HCEC 1CT (cell line): ENCODE results near the gene RAB23.

Source experiments
- DNase-seq: peaks from one replicate; pipeline ENCODE4 v3.0.0-alpha.2; 2017

The RAB23 gene

GRCh38 chr6:57177545-57178265 is 44.4 kb downstream of the RAB23 start:
- peak; percentile 53 for DNase-seq

GRCh38 chr6:57174511-57174907 is 47.6 kb downstream of the RAB23 start:
- DNase-seq, result no peak

GRCh38 chr6:57173886-57174510 is 48.1 kb downstream of the RAB23 start:
- DNase-seq, result peak; percentile 83

GRCh38 chr6:57173056-57173885 is 48.8 kb downstream of the RAB23 start:
- DNase-seq, result peak; percentile 45

GRCh38 chr6:57172136-57173055 is 49.7 kb downstream of the RAB23 start, which contains the start of gene BAG2:
Gene BAG2, plus strand, starts transcription at chr6:57172326. Its CDS starts 372 bp downstream, at chr6:57172698.
- DNase-seq, result peak; percentile 89

- no peak for DNase-seq
These were observed 57.0 kb downstream of the RAB23 start for GRCh38 chr6:57165080-57165479.

- no peak for DNase-seq
These were observed 58.2 kb downstream of the RAB23 start for GRCh38 chr6:57163956-57164355.

- DNase-seq, result peak; percentile 11
These were observed 59.6 kb downstream of the RAB23 start for GRCh38 chr6:57162516-57162915.

- peak; percentile 25 for DNase-seq
These were observed 60.1 kb downstream of the RAB23 start for GRCh38 chr6:57162028-57162427.

GRCh38 chr6:57159127-57159526 is 63.0 kb downstream of the RAB23 start:
- no peak for DNase-seq

- peak; percentile 38 for DNase-seq
These were observed 63.4 kb downstream of the RAB23 start for GRCh38 chr6:57158658-57159057.

- no peak for DNase-seq
These were observed 73.9 kb downstream of the RAB23 start for GRCh38 chr6:57147955-57148858.

GRCh38 chr6:57147401-57147800 is 74.7 kb downstream of the RAB23 start:
- DNase-seq, result no peak

- no peak for DNase-seq
These were observed 78.4 kb downstream of the RAB23 start for GRCh38 chr6:57143690-57144089.

GRCh38 chr6:57142178-57142525 is 80.0 kb downstream of the RAB23 start:
- DNase-seq, result no peak

GRCh38 chr6:57141451-57142177 is 80.5 kb downstream of the RAB23 start:
- no peak for DNase-seq

- DNase-seq, result no peak
These were observed 84.1 kb downstream of the RAB23 start for GRCh38 chr6:57138026-57138425.

- DNase-seq, result no peak
These were observed 84.8 kb downstream of the RAB23 start for GRCh38 chr6:57137350-57137749.
